NCI-H82 (cell line): Measurements from ENCODE around the gene SPATC1L.

Experiments
- DNase-seq: peaks from one replicate; lab custom pipeline; 2025; lab: John Stamatoyannopoulos, UW

Gene SPATC1L

GRCh38 chr21:46215436-46216131 is 31.3 kb upstream of the SPATC1L start:
- no peak for DNase-seq

GRCh38 chr21:46214478-46215340 is 30.4 kb upstream of the SPATC1L start:
- DNase-seq: no peak

GRCh38 chr21:46213620-46214286 is 29.5 kb upstream of the SPATC1L start:
- DNase-seq: no peak

GRCh38 chr21:46212721-46213484 is 28.6 kb upstream of the SPATC1L start:
- no peak for DNase-seq

- no peak for DNase-seq
Observed at GRCh38 chr21:46211786-46212720, 27.8 kb upstream of the SPATC1L start.

GRCh38 chr21:46211376-46211775 is 27.1 kb upstream of the SPATC1L start:
- no peak for DNase-seq

GRCh38 chr21:46210378-46211136 is 26.3 kb upstream of the SPATC1L start:
- DNase-seq: no peak

GRCh38 chr21:46208761-46209721 is 24.8 kb upstream of the SPATC1L start:
- DNase-seq: no peak

GRCh38 chr21:46207920-46208591 is 23.8 kb upstream of the SPATC1L start:
- no peak for DNase-seq

- no peak for DNase-seq
Observed at GRCh38 chr21:46207006-46207919, 23.0 kb upstream of the SPATC1L start.

- DNase-seq: no peak
Observed at GRCh38 chr21:46206163-46207005, 22.1 kb upstream of the SPATC1L start.

- DNase-seq: no peak
Observed at GRCh38 chr21:46205766-46206162, 21.5 kb upstream of the SPATC1L start.

GRCh38 chr21:46205166-46205565 is 20.9 kb upstream of the SPATC1L start:
- DNase-seq: no peak

- DNase-seq: no peak
Observed at GRCh38 chr21:46203203-46203600, 18.9 kb upstream of the SPATC1L start.

GRCh38 chr21:46202592-46203202 is 18.4 kb upstream of the SPATC1L start:
- DNase-seq: no peak
